Activated CD8-positive, alpha-beta memory T cell treated with anti-CD3 and anti-CD28 coated beads, Interleukin-2, amount 50 U/mL, for 48 hours (primary cell): ENCODE results near the gene RLF.

Experiments used
- DNase-seq: peaks from one replicate; pipeline ENCODE4 v3.0.0-alpha.2; 2020

The RLF gene

GRCh38 chr1:40240390-40240789, 79.2 kb downstream of the RLF start:
- DNase-seq, result no peak

GRCh38 chr1:40241362-40241761, 80.2 kb downstream of the RLF start:
- DNase-seq, result no peak

GRCh38 chr1:40243351-40243750, 82.2 kb downstream of the RLF start:
- no peak for DNase-seq

GRCh38 chr1:40244138-40244744, 83.1 kb downstream of the RLF start:
- no peak for DNase-seq

- no peak for DNase-seq
These were observed 84.5 kb downstream of the RLF start for GRCh38 chr1:40245686-40246085.

GRCh38 chr1:40247655-40248054, 86.5 kb downstream of the RLF start, which contains the start of gene TMCO2:
TSS of gene TMCO2 (plus strand) at chr1:40247937. CDS start at chr1:40247994, 57 bp downstream.
- DNase-seq, result no peak

GRCh38 chr1:40248412-40248811, 87.2 kb downstream of the RLF start:
- DNase-seq, result no peak

GRCh38 chr1:40251456-40251855, 90.3 kb downstream of the RLF start:
- DNase-seq, result no peak

- DNase-seq, result no peak
These were observed 91.4 kb downstream of the RLF start for GRCh38 chr1:40252601-40253000.

GRCh38 chr1:40255231-40255630, 94.0 kb downstream of the RLF start:
- no peak for DNase-seq

GRCh38 chr1:40256401-40257084, 95.4 kb downstream of the RLF start:
- DNase-seq, result no peak

- no peak for DNase-seq
These were observed 96.1 kb downstream of the RLF start for GRCh38 chr1:40257313-40257687.

GRCh38 chr1:40257688-40258444, 96.7 kb downstream of the RLF start, which contains the start of gene ZMPSTE24:
TSS of gene ZMPSTE24 (plus strand) at chr1:40258236. CDS start at chr1:40258272, 36 bp downstream.
- DNase-seq, result peak; percentile 96

- no peak for DNase-seq
These were observed 97.2 kb downstream of the RLF start for GRCh38 chr1:40258445-40258769.

- DNase-seq, result no peak
These were observed 103.2 kb downstream of the RLF start for GRCh38 chr1:40264354-40264781.

- DNase-seq, result no peak
These were observed 104.1 kb downstream of the RLF start for GRCh38 chr1:40265298-40265697.

GRCh38 chr1:40265919-40266318, 104.7 kb downstream of the RLF start:
- DNase-seq, result no peak

- no peak for DNase-seq
These were observed 105.8 kb downstream of the RLF start for GRCh38 chr1:40266786-40267535.

GRCh38 chr1:40267767-40268187, 106.6 kb downstream of the RLF start:
- no peak for DNase-seq

GRCh38 chr1:40268211-40268610, 107.0 kb downstream of the RLF start:
- no peak for DNase-seq

- no peak for DNase-seq
These were observed 109.1 kb downstream of the RLF start for GRCh38 chr1:40270152-40270834.

- no peak for DNase-seq
These were observed 111.5 kb downstream of the RLF start for GRCh38 chr1:40272653-40273213.
